ENCODE data around the gene IRS2. TPM values are rescaled to one million over a fixed set of nuclear protein-coding genes. Genes with fewer than 3 reads are reported as not detected.

IRS2 gene
- total and polyA plus RNA-seq, 2 of the 8 experiments (the other 6 are each of a cell fraction or from before 2014, with no cell fraction given), result 2.6 to 17.0 TPM

DNA sequence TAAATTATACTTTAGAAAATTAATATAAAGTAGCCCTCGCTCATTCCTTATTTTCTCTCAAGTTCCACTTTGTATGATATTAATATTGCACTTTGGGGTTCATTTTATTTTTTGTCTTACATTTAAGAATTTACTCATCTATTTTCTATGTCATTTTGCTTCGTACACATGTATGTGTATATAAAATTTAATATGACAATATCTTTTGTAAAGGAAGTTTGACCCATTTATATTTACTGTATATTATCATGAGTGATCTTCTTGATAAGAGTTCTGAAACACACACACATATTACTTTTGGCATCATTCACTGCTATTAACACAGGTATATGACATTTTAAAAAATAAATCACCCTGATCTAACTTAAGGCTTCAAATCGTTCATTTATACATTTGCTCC, 83.1 kb downstream of the IRS2 start (continued):
- TF ChIP-seq SRF (IDR thresholded peaks at IDR 0.05; ENCODE audit: low read depth, low read length) (no peak), ZNF274 (IDR thresholded peaks at IDR 0.05; ENCODE audit: borderline replicate concordance, extremely low read depth, low read length) (no peak), GABPA (IDR thresholded peaks at IDR 0.05; ENCODE audit: borderline replicate concordance, insufficient read depth, low read length) (no peak), KDM4A (IDR thresholded peaks at IDR 0.05; ENCODE audit: low read depth, low read length, severe bottlenecking) (no peak), MAFK (IDR thresholded peaks at IDR 0.05; ENCODE audit: low read depth, low read length) (no peak), RFX5 (IDR thresholded peaks at IDR 0.05; ENCODE audit: borderline replicate concordance, low read depth, low read length) (no peak)
- TF ChIP-seq, protein P1, sequence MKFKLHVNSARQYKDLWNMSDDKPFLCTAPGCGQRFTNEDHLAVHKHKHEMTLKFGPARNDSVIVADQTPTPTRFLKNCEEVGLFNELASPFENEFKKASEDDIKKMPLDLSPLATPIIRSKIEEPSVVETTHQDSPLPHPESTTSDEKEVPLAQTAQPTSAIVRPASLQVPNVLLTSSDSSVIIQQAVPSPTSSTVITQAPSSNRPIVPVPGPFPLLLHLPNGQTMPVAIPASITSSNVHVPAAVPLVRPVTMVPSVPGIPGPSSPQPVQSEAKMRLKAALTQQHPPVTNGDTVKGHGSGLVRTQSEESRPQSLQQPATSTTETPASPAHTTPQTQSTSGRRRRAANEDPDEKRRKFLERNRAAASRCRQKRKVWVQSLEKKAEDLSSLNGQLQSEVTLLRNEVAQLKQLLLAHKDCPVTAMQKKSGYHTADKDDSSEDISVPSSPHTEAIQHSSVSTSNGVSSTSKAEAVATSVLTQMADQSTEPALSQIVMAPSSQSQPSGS (IDR thresholded peaks at IDR 0.05; ENCODE audit: low read length), result no peak

All from H1 (cell line).